Mononuclear cell (primary cell): Measurements from ENCODE around the gene BIRC7. TPM values are rescaled to one million over a fixed set of nuclear protein-coding genes. Genes with fewer than 3 reads are reported as not detected.
"Not testable (repeated sequence)": the region's sequence is repeated elsewhere in the genome, so short reads cannot be mapped to it uniquely, and the experiment has no call there.

ENCODE experiments used
- H3K27me3 ChIP-seq: 2 replicates; pipeline ENCODE4 v1.6.0; 2011; ENCODE audit warnings: low read length, control low read depth; ENCODE audit not compliant: insufficient read depth
- H3K4me1 ChIP-seq: 2 replicates; pipeline ENCODE4 v1.5.1; 2011; ENCODE audit warnings: mild to moderate bottlenecking, low read length, control low read depth; ENCODE audit not compliant: insufficient read depth
- H3K4me3 ChIP-seq: 2 replicates; pipeline ENCODE4 v1.5.1; 2011; ENCODE audit warnings: mild to moderate bottlenecking, low read length, moderate library complexity
- H3K9me3 ChIP-seq: 2 replicates; pipeline ENCODE4 v1.5.1; 2011; ENCODE audit warnings: low read depth, mild to moderate bottlenecking, control low read depth, low read length
- total RNA-seq: library from RNA; depleted of rRNA; stranded (reverse); fragments of >200 nt; gene quantifications from one replicate; pipeline ENCODE4 v1.2.3, GENCODE V29; 2012

The BIRC7 gene
- total RNA-seq, 1 donor = 0.21 TPM

GRCh38 chr20:63216849-63217471 lies 18.7 kb upstream of the BIRC7 start:
- Histone ChIP-seq H3K4me3 (peak overlapping the region; percentile 55), H3K4me1 (peaks cover 36% of the 10 kb centered on the region), H3K9me3 (no peaks in the 10 kb centered on the region), H3K27me3 (no peaks in the 10 kb centered on the region)

GRCh38 chr20:63217706-63218105 lies 18.0 kb upstream of the BIRC7 start:
- H3K27me3 ChIP-seq = no peaks in the 10 kb centered on the region
- peaks cover 32% of the 10 kb centered on the region for H3K4me1 ChIP-seq
- no peaks in the 10 kb centered on the region for H3K9me3 ChIP-seq
- no peak overlapping the region for H3K4me3 ChIP-seq

GRCh38 chr20:63218701-63219446 lies 16.8 kb upstream of the BIRC7 start:
- Histone ChIP-seq H3K27me3 (no peaks in the 10 kb centered on the region), H3K9me3 (no peaks in the 10 kb centered on the region), H3K4me3 (no peak overlapping the region), H3K4me1 (peaks cover 24% of the 10 kb centered on the region)

GRCh38 chr20:63219447-63219821 lies 16.3 kb upstream of the BIRC7 start:
- Histone ChIP-seq H3K4me3 (no peak overlapping the region), H3K9me3 (no peaks in the 10 kb centered on the region), H3K4me1 (peaks cover 20% of the 10 kb centered on the region), H3K27me3 (no peaks in the 10 kb centered on the region)

GRCh38 chr20:63219866-63220521 lies 15.7 kb upstream of the BIRC7 start:
- no peak overlapping the region for H3K4me3 ChIP-seq
- no peaks in the 10 kb centered on the region for H3K9me3 ChIP-seq
- peaks cover 14% of the 10 kb centered on the region for H3K4me1 ChIP-seq
- no peaks in the 10 kb centered on the region for H3K27me3 ChIP-seq

GRCh38 chr20:63220696-63221399 lies 14.9 kb upstream of the BIRC7 start:
- Histone ChIP-seq H3K9me3 (no peaks in the 10 kb centered on the region), H3K4me3 (no peak overlapping the region), H3K27me3 (no peaks in the 10 kb centered on the region), H3K4me1 (peaks cover 8% of the 10 kb centered on the region)

GRCh38 chr20:63221400-63222053 lies 14.2 kb upstream of the BIRC7 start:
- H3K4me3 ChIP-seq, H3K4me1 ChIP-seq, H3K27me3 ChIP-seq, H3K9me3 ChIP-seq: not testable (repeated sequence)

- no peaks in the 10 kb centered on the region for H3K9me3 ChIP-seq
- H3K27me3 ChIP-seq = no peaks in the 10 kb centered on the region
- H3K4me3 ChIP-seq = no peak overlapping the region
- H3K4me1 ChIP-seq = no peaks in the 10 kb centered on the region
These were observed 13.2 kb upstream of the BIRC7 start for GRCh38 chr20:63222541-63222940.

- Histone ChIP-seq H3K4me3 (no peak overlapping the region), H3K4me1 (no peaks in the 10 kb centered on the region), H3K27me3 (no peaks in the 10 kb centered on the region), H3K9me3 (no peaks in the 10 kb centered on the region)
These were observed 12.4 kb upstream of the BIRC7 start for GRCh38 chr20:63223121-63223825.

GRCh38 chr20:63223826-63224207 lies 11.9 kb upstream of the BIRC7 start:
- no peak overlapping the region for H3K4me3 ChIP-seq
- no peaks in the 10 kb centered on the region for H3K27me3 ChIP-seq
- no peaks in the 10 kb centered on the region for H3K4me1 ChIP-seq
- H3K9me3 ChIP-seq = no peaks in the 10 kb centered on the region

- Histone ChIP-seq H3K4me1 (no peaks in the 10 kb centered on the region), H3K4me3 (no peak overlapping the region), H3K27me3 (peaks cover 3% of the 10 kb centered on the region), H3K9me3 (no peaks in the 10 kb centered on the region)
These were observed 11.2 kb upstream of the BIRC7 start for GRCh38 chr20:63224412-63225081.

GRCh38 chr20:63225082-63225454 lies 10.6 kb upstream of the BIRC7 start:
- Histone ChIP-seq H3K4me1 (no peaks in the 10 kb centered on the region), H3K27me3 (peaks cover 7% of the 10 kb centered on the region), H3K9me3 (no peaks in the 10 kb centered on the region), H3K4me3 (no peak overlapping the region)

GRCh38 chr20:63226042-63226943 lies 9.4 kb upstream of the BIRC7 start:
- no peak overlapping the region for H3K4me3 ChIP-seq
- no peaks in the 10 kb centered on the region for H3K9me3 ChIP-seq
- H3K27me3 ChIP-seq = peaks cover 16% of the 10 kb centered on the region
- H3K4me1 ChIP-seq = no peaks in the 10 kb centered on the region
